Inflammatory macrophage (primary cell): ENCODE data around the gene CHCHD10.

Experiments
- DNase-seq, 2 donors: peaks; one replicate each; pipeline ENCODE4 v3.0.0-alpha.2; 2020 to 2022

Gene CHCHD10

DNA sequence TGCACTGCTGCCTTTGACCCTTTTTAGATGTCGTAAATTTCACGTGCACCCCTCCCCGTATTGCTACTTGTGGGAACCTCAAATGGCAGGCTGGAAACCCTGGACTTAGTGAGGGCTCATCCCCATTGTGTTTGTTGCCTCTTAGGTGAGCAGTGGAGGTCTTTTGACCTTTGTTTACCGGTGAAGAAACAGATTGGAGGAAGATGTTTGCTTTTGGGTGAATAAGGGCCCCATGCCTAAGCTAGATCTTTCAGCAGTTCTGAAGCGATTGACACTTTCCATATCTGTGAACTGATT lies 19.8 kb upstream of the CHCHD10 start:
- DNase-seq: no peak

- peak; percentile 90 to 94 for DNase-seq
Measured at GRCh38 chr22:23786752-23787599, 19.2 kb upstream of the CHCHD10 start, which contains the start of gene SMARCB1. Gene SMARCB1, plus strand, starts transcription at chr22:23786966. Its CDS starts 204 bp downstream, at chr22:23787170.

DNA sequence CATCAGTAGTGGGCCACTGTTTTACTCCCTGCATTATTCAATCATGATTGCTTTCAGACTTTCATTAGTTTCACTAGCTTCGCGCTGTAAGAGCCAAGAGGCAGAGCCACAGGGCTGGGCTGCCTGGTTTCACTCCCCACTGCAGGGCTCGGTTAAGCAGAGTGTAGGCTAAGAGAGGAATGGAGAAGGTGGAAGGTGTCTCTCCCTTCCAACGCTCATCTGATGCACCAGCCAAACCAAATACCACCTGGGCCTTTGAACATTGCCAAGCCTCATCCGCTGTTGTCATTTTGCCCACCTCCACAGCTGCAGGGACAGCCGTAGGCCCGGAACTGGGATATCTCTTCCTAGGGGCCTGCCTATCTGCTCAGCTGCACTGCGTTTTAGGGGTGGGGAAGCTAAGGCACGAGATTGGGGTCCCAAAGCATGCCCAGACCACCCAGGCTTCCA lies 18.5 kb upstream of the CHCHD10 start:
- DNase-seq: no peak

- no peak for DNase-seq
Measured at GRCh38 chr22:23784215-23784732, 16.5 kb upstream of the CHCHD10 start.

- DNase-seq: no peak
Measured at GRCh38 chr22:23783265-23784150, 15.7 kb upstream of the CHCHD10 start.

DNA sequence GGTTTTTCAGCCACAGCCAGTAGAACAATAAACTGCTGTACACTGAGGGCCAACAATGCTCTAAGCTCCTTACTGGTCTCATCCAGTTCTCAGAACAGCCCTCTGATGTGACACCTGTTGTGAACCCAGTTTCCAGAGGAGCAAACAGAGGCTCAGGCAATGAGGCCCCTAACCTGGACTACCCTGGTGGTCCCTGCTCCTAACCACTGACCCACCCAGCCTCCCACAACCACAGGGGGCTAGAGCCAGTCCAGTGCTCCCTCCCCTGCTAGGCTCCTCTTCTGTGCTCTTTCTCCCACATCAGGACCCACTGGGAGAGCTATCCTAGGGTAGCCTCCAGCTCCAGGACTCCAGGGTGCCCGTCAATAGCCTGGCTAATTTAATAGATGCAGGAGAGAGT lies 14.9 kb upstream of the CHCHD10 start:
- no peak for DNase-seq

- no peak for DNase-seq
Measured at GRCh38 chr22:23782252-23782651, 14.5 kb upstream of the CHCHD10 start.

DNA sequence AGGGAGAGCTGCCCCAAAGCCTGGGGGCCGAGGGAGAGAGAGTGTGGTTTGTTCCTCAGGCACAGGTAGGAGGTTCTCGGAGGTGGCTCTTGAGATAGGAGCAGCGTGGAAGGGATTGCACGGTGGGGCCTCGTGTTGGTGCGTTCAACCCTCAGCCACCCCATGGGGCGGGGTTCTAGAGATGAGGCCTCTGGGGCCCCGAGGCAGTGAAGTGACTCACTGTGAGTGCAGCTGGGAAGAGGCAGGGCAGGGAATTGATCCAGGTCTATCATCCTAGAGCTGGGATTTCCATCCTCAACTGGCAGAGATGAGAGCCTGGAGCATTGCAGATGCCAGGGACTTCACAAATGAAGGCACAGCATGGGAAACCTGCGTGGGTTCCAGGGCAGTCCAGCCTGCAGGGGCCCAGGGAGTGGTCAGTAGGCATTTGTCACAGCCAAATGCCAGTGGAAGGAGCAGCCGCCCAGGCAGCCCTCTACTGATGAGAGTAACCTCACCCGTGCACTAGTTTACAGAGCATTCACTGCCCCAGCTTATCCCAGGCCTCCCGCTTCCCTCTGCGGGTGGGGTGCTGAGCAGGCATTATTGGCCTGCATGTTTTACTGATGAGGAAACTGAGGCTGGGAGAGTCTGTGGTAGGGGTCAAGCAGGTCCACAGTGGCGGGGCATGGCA lies 13.9 kb upstream of the CHCHD10 start:
- no peak for DNase-seq

DNA sequence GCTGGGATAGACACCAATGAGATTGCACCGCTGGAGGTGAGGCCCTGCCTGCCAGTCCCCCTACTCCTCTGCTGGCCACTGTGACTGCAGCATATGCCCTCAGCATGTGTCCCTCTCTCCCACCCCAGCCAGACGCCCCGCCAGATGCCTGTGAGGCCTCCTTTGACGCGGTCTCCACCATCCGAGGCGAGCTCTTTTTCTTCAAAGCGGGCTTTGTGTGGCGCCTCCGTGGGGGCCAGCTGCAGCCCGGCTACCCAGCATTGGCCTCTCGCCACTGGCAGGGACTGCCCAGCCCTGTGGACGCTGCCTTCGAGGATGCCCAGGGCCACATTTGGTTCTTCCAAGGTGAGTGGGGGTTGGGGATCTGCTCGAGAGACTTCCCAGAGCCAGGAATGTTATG lies 13.3 kb upstream of the CHCHD10 start:
- no peak for DNase-seq

DNA sequence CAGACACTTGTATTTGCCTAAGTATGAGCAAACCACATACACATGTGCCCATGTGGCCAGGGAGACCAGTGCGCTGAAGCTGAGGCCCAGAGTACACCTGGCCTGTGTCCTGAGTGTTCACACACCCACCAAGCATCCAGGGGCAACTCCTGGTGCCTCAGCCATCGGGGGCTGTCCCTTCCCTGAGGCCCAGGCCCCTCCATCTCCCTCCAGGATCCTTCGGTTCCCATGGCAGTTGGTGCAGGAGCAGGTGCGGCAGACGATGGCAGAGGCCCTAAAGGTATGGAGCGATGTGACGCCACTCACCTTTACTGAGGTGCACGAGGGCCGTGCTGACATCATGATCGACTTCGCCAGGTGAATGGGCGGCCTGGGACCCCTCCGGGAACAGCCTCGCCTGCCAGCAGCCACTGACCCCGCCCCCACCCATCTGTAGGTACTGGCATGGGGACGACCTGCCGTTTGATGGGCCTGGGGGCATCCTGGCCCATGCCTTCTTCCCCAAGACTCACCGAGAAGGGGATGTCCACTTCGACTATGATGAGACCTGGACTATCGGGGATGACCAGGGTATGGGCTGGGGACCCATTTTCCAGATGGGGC lies 12.5 kb upstream of the CHCHD10 start:
- no peak for DNase-seq

DNA sequence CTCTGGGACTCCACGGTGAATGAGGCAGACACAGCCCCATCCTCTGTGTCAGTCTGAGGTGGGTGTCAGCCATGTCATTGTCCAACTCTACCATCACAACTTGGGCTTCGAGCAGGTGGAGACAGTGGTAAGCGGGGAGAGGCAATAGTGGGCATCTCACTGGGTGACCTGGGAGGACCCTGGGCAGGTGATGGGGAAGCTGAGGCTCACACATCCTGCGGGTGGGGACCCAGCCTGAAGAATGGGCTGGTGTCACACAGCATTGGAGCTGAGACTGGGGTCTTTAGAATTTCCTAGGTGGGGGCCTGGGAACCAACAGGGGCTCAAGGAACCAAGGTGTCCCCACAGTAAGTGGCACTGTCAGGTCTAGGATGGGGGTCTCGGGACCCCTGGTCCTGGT lies 12.0 kb upstream of the CHCHD10 start:
- no peak for DNase-seq

DNA sequence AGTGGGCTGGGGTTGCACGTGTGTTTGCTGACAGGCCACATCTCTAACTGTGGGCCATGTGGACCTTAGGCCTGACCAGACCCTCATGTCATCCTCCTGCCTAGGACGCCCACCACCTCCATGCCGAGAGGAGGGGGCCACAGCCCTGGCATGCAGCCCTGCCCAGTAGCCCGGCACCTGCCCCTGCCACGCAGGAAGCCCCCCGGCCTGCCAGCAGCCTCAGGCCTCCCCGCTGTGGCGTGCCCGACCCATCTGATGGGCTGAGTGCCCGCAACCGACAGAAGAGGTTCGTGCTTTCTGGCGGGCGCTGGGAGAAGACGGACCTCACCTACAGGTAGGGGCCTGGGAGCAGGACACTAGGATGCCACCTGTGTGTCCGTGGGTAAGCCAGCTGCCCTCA lies 11.3 kb upstream of the CHCHD10 start:
- no peak for DNase-seq

GRCh38 chr22:23778577-23778900 lies 10.8 kb upstream of the CHCHD10 start:
- no peak for DNase-seq

DNA sequence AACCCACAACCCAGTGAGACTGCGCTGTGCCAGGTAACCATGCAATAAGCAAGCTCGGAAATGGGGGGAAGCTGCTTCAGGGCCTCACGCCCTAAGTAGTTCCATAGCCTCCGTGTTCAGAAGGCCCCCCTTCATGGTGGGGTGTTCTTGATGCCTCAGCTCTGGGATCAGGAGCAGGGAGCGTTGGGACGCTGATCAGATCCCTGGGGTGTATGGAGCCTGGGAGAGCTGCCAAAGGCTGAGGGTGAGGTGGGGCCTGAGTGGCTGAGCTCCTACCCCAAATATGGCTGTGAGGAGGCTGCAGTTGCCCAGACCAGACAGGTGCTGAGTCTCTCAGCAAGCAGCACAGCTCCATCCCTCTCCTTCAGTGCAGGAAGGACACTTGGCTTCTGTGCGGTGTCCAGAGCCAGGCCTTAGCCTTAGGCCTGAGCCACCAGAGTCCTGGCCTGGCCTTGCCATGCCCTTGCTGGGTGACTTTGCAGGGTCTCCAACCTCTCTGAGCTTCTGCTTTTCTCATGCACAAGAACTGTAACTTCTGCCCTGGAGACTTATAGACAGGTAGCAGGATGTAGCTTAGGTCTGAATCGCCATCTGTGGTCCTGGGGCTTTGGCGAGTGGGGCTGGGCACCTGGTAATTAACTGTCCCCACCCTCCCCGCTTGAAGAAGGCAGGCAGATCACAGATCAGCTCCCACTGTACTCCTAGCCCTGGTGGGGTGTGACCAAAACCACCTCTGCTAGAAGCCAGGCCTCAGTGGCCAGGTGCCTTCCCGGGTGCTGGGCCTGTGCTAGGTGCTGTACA lies 10.2 kb upstream of the CHCHD10 start:
- no peak for DNase-seq

GRCh38 chr22:23775779-23776375 lies 8.1 kb upstream of the CHCHD10 start:
- DNase-seq: no peak

DNA sequence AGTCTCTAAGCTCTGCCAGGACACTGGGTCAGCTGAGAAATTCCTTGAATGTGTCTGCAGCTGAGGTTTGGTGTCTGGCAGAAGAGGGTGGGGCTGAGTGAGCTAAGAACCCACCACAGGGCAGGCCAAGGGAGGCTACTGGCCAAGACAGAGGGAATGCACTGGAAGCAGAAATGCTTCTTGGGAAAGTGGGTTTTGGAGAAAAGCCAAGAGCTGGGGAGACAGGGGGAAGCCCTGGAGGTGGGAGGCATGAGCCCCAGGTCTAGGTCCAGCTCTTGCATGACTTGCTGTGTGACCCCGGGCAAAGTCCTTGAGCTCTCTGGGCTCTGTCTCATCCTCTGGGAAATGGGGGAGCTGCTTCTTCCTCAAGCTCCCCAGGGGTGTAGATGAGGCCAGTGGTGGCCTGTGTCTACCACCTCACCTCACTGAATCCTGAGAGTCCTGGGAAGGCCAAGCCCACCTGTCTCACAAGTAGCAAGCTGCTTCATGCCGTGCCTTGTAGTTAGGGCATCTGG lies 7.2 kb upstream of the CHCHD10 start:
- DNase-seq: no peak

GRCh38 chr22:23774114-23774921 lies 6.5 kb upstream of the CHCHD10 start:
- no peak for DNase-seq

DNA sequence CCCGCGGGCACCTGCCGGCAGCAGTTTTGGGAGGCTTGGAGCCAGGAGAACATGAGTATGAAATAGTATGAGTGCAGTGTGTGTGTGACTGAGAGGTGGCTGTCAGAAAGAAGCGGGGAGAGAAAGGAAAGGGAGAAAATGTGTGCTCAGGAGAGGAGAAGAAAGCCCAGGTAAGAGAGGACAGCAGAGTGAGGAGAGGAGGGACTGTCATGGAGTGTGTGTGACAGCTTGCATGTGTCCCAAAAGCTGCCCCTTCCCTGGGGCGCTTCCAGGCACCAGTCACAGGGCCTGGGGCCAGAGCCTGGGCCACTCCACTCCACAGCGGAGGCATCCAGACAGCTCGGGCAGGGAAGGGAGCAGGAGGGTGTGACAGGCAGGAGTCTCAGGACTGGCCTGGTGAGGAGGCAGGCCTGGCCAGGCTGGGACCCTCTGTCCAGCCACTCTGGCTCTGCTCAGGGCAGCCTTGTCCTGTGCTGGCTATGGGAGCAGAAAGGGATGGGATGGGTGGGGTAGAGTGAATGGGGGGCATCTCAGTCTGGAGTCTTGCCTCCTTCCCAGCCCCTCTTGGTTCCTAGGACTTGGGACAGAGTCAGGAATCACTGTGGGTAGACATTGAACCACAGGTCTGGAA lies 5.8 kb upstream of the CHCHD10 start:
- no peak for DNase-seq

GRCh38 chr22:23772649-23773473 lies 5.1 kb upstream of the CHCHD10 start, which contains the start of gene MMP11:
Gene MMP11, plus strand, starts transcription at chr22:23772849. Its CDS starts 22 bp downstream, at chr22:23772871.
- DNase-seq: peak in 1 of 2 donors; percentile 27
